Measurements from ENCODE around the gene UBXN4. TPM values are rescaled to one million over a fixed set of nuclear protein-coding genes. Genes with fewer than 3 reads are reported as not detected.
A peak's percentile ranks its signal among the peaks of the same experiment; 100 is the strongest.

The UBXN4 gene
- total RNA-seq, 1 donor from 2014 or later, result 58.1 TPM

DNA sequence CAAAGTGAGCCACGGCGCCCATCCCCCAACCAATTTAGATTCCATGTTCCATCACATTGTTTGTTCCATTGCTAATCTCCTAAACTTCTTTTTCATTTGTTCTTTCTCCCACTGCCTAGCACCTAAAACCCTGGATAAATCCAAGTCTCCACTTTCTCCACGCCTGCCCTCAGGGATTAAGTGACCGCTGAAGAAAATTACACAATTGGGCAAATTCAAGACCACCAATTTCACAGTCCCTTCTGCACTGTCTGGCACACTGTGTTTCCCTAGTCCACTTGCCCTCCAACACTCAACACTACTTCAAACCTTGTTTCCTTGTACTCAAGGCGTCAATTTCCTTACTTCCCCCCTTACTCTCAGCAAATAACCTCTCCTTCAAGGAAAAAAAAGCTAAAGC, 5.1 kb upstream of the UBXN4 start:
- Histone ChIP-seq H3K36me3 (no peaks in the 10 kb centered on the region), H3K9me3 (replicated peaks) (no peaks in the 10 kb centered on the region), H3K4me1 (no peaks in the 10 kb centered on the region), H3K4me3 (no peak overlapping the region), H3K27me3 (ENCODE audit: low read depth) (no peaks in the 10 kb centered on the region), H3K27ac (replicated peaks) (no peak overlapping the region)
- intact Hi-C loops (cut with micrococcal nuclease), result no loop called here
- DNase-seq, result no peak
- TF ChIP-seq CTCF (IDR thresholded peaks at IDR 0.05; ENCODE audit: borderline replicate concordance), result no peak

GRCh38 chr2:135740206-135740605, 1.4 kb upstream of the UBXN4 start:
- Histone ChIP-seq H3K27me3 (ENCODE audit: low read depth) (no peaks in the 10 kb centered on the region), H3K4me1 (peaks cover 36% of the 10 kb centered on the region), H3K4me3 (no peak overlapping the region), H3K9me3 (replicated peaks) (no peaks in the 10 kb centered on the region), H3K36me3 (no peaks in the 10 kb centered on the region), H3K27ac (replicated peaks) (no peak overlapping the region)
- intact Hi-C loops (cut with micrococcal nuclease), result no loop called here
- DNase-seq, result no peak
- TF ChIP-seq CTCF (IDR thresholded peaks at IDR 0.05; ENCODE audit: borderline replicate concordance), result no peak

GRCh38 chr2:135741043-135741394, 636 bp upstream of the UBXN4 start:
- Histone ChIP-seq H3K27ac (replicated peaks) (peak overlapping the region; percentile 99), H3K4me3 (peak overlapping the region; percentile 98), H3K36me3 (no peaks in the 10 kb centered on the region), H3K27me3 (ENCODE audit: low read depth) (no peaks in the 10 kb centered on the region), H3K4me1 (peaks cover 43% of the 10 kb centered on the region), H3K9me3 (replicated peaks) (no peaks in the 10 kb centered on the region)
- intact Hi-C loops (cut with micrococcal nuclease), result no loop called here
- no peak for DNase-seq
- no peak for TF ChIP-seq CTCF (IDR thresholded peaks at IDR 0.05; ENCODE audit: borderline replicate concordance)

GRCh38 chr2:135742325-135742757, 686 bp downstream of the UBXN4 start:
- H3K4me1 ChIP-seq, result peaks cover 47% of the 10 kb centered on the region
- no peaks in the 10 kb centered on the region for H3K27me3 ChIP-seq (ENCODE audit: low read depth)
- peak overlapping the region; percentile 99 for H3K27ac ChIP-seq (replicated peaks)
- H3K36me3 ChIP-seq, result peaks cover 1% of the 10 kb centered on the region
- peak; percentile 32 for DNase-seq
- H3K9me3 ChIP-seq (replicated peaks), result no peaks in the 10 kb centered on the region
- H3K4me3 ChIP-seq, result peak overlapping the region; percentile 98
- intact Hi-C loops (cut with micrococcal nuclease), result no loop called here
- no peak for TF ChIP-seq CTCF (IDR thresholded peaks at IDR 0.05; ENCODE audit: borderline replicate concordance)

DNA sequence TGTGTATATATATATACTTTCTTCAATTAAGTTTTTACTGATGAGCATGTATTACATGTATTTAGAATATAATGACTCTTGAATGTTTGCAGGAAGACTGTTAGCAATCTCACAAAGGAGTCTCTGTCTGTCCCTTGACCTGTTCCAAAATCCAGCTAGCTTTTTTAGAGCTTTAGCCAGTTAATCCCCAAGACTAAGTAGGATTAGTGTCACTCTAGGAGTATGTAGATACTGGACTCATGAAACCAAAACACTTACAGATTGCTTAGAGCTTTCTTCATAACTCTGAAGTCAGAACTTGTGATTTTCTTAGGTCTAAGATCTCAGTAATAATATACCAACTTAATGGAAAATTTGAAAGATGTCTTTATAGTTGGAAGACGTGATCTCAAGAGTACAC, 2.2 kb downstream of the UBXN4 start:
- H3K27me3 ChIP-seq (ENCODE audit: low read depth), result no peaks in the 10 kb centered on the region
- no peak overlapping the region for H3K27ac ChIP-seq (replicated peaks)
- H3K4me1 ChIP-seq, result peaks cover 47% of the 10 kb centered on the region
- H3K36me3 ChIP-seq, result peaks cover 16% of the 10 kb centered on the region
- DNase-seq, result no peak
- H3K4me3 ChIP-seq, result peak overlapping the region; percentile 98
- TF ChIP-seq CTCF (IDR thresholded peaks at IDR 0.05; ENCODE audit: borderline replicate concordance), result no peak
- H3K9me3 ChIP-seq (replicated peaks), result no peaks in the 10 kb centered on the region
- intact Hi-C loops (cut with micrococcal nuclease), result no loop called here

Data from left ventricle myocardium inferior (tissue), 1 donor.